ENCODE measurements around the gene ST6GALNAC5. TPM values are rescaled to one million over a fixed set of nuclear protein-coding genes. Genes with fewer than 3 reads are reported as not detected.

ST6GALNAC5 gene
- total and polyA plus RNA-seq, 2 experiments from 2014 or later, result 5.1 to 12.2 TPM

DNA sequence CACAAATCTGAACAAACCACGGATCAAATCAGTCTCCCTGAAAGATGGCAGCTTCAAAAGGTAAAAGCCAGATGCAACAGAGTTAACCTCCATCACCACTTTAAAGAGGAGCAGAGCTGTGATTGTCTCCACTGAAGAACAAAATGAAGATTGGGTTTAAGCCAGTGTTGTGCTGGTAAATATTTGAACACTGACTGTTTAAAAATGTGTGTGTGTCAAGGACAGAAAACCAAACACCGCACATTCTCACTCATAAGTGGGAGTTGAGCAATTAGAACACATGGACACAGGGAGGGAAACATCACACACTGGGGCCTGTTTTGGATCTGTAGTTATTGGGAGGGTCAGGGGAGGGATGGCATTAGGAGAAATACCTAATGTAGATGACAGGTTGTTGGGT is 83.9 kb downstream of the ST6GALNAC5 start:
- in situ Hi-C loops (cut with MboI), result no loop called here
- H3K27ac ChIP-seq, result peak overlapping the region; percentile 68
- H3K27me3 ChIP-seq (replicated peaks; ENCODE audit: insufficient read depth), result no peaks in the 10 kb centered on the region
- H3K36me3 ChIP-seq (ENCODE audit: low read depth), result no peaks in the 10 kb centered on the region
- no peaks in the 10 kb centered on the region for H4K20me1 ChIP-seq (ENCODE audit: insufficient read depth)
- 29 to 38% methylated on average over 2 of the region's 2 CpGs for WGBS, 2 experiments (ENCODE audit: low coverage in 1 of 2, low lambda C conversion rate in 2 of 2, missing lambda C conversion rate in 2 of 2)
- peaks cover 45% of the 10 kb centered on the region for H3K4me1 ChIP-seq (ENCODE audit: insufficient read depth)
- H3F3A ChIP-seq (ENCODE audit: insufficient read depth), result peaks cover 38% of the 10 kb centered on the region
- H3K9me2 ChIP-seq (ENCODE audit: insufficient read depth), result no peaks in the 10 kb centered on the region
- peak overlapping the region; percentile 30; the same call in 1 of the 2 replicates for H2AFZ ChIP-seq
- no peaks in the 10 kb centered on the region for H3K79me2 ChIP-seq (ENCODE audit: insufficient read depth)
- peak overlapping the region; percentile 51 for H3K4me2 ChIP-seq (ENCODE audit: unreplicated experiment)
- no peak overlapping the region for H3K4me3 ChIP-seq
- DNase-seq, result peak; percentile 73
- no peak overlapping the region for H3K9ac ChIP-seq
- no peak for TF ChIP-seq EZH2 (IDR thresholded peaks at IDR 0.05; ENCODE audit: insufficient read depth, poor library complexity, severe bottlenecking)
- TF ChIP-seq EZH2phosphoT487 (IDR thresholded peaks at IDR 0.05; ENCODE audit: insufficient read depth, low read depth), result no peak
- no peaks in the 10 kb centered on the region for H3K9me3 ChIP-seq (ENCODE audit: low read depth)

DNA sequence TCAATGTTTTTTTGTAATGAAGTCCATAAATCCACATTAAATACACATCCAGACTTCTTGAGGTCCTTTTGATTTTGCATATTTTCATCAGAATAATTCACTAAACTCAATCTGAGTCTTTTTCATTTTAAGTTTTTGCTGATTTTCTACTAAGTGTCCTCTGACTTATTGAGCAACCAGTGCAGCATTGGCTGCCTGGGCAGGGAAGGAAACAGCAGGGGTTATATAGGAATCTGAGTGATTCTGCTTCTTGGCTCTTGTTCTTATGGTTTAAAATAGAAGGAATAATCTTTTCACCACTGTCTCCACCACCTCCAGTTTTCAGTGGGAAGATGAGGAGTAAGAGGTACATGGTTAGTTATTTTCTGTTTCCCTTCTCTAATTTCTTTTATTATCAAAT is 88.4 kb downstream of the ST6GALNAC5 start:
- TF ChIP-seq EZH2phosphoT487 (IDR thresholded peaks at IDR 0.05; ENCODE audit: insufficient read depth, low read depth), result no peak
- no peak for TF ChIP-seq EZH2 (IDR thresholded peaks at IDR 0.05; ENCODE audit: insufficient read depth, poor library complexity, severe bottlenecking)
- DNase-seq, result peak; percentile 78
- in situ Hi-C loops (cut with MboI), result no loop called here
- Histone ChIP-seq H3K4me2 (ENCODE audit: unreplicated experiment) (peak overlapping the region; percentile 44), H3K9ac (peak overlapping the region; percentile 13; the same call in 1 of the 2 replicates), H3K9me3 (ENCODE audit: low read depth) (no peaks in the 10 kb centered on the region), H3K9me2 (ENCODE audit: insufficient read depth) (no peaks in the 10 kb centered on the region), H4K20me1 (ENCODE audit: insufficient read depth) (no peaks in the 10 kb centered on the region), H3K27ac (peak overlapping the region; percentile 54), H3K4me3 (no peak overlapping the region), H3K4me1 (ENCODE audit: insufficient read depth) (peaks cover 39% of the 10 kb centered on the region), H3K36me3 (ENCODE audit: low read depth) (no peaks in the 10 kb centered on the region), H3K79me2 (ENCODE audit: insufficient read depth) (no peaks in the 10 kb centered on the region), H3K27me3 (replicated peaks; ENCODE audit: insufficient read depth) (no peaks in the 10 kb centered on the region), H2AFZ (peak overlapping the region; percentile 10; the same call in 1 of the 2 replicates), H3F3A (ENCODE audit: insufficient read depth) (peaks cover 32% of the 10 kb centered on the region)

DNA sequence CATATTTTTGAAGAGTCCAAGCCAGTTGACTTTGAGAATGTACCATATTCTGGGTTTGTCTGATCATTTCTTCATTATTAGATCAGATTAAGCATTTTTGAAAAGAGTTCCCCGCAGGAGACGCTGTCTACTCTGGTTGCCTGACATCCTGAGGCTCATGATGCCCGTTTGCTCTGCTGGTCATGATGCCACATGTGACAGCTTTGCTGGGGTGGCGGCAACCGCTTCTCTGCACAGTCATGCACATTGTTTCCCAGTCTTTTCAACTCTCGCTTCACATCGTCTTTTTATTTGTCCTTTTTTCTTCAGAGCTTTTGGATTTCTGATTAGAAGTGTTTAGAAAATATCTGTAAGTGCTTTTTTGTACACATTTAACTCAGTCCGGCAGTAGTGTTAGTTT is 90.7 kb downstream of the ST6GALNAC5 start:
- no peak for DNase-seq
- Histone ChIP-seq H3K4me3 (no peak overlapping the region), H3K27me3 (replicated peaks; ENCODE audit: insufficient read depth) (no peaks in the 10 kb centered on the region), H3K9me2 (ENCODE audit: insufficient read depth) (no peaks in the 10 kb centered on the region), H3K4me2 (ENCODE audit: unreplicated experiment) (no peak overlapping the region), H3K79me2 (ENCODE audit: insufficient read depth) (no peaks in the 10 kb centered on the region), H3K36me3 (ENCODE audit: low read depth) (no peaks in the 10 kb centered on the region), H3K9me3 (ENCODE audit: low read depth) (no peaks in the 10 kb centered on the region), H3K9ac (no peak overlapping the region), H3K4me1 (ENCODE audit: insufficient read depth) (peaks cover 43% of the 10 kb centered on the region), H2AFZ (no peak overlapping the region), H4K20me1 (ENCODE audit: insufficient read depth) (no peaks in the 10 kb centered on the region), H3F3A (ENCODE audit: insufficient read depth) (peaks cover 37% of the 10 kb centered on the region), H3K27ac (no peak overlapping the region)
- in situ Hi-C loops (cut with MboI), result no loop called here
- TF ChIP-seq EZH2 (IDR thresholded peaks at IDR 0.05; ENCODE audit: insufficient read depth, poor library complexity, severe bottlenecking) (no peak), EZH2phosphoT487 (IDR thresholded peaks at IDR 0.05; ENCODE audit: insufficient read depth, low read depth) (no peak)
- WGBS, 2 experiments (ENCODE audit: low coverage in 1 of 2, low lambda C conversion rate in 2 of 2, missing lambda C conversion rate in 2 of 2), result 90% methylated on average over 8 of the region's 8 CpGs

DNA sequence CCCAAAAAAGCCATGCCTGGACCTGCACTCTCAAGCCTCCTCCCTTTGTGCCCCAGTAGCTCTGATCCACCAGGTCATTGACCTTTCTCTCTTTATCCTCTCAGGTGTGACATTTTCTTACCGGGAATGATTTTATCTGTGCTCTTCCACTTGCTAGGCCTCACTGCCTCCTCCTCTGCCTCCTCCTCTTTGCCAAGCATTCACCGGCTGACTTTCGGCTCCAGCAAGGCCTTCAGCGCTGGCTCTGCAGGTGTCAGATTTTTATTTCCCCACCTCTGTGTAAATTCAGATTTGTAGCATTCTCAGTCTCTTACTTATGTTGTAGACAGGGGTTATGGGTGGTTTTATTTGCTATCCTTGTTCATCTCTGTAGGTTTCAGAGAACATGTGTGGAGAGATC is 91.5 kb downstream of the ST6GALNAC5 start:
- no peak overlapping the region for H3K9ac ChIP-seq
- H3K4me1 ChIP-seq (ENCODE audit: insufficient read depth), result peaks cover 43% of the 10 kb centered on the region
- TF ChIP-seq EZH2phosphoT487 (IDR thresholded peaks at IDR 0.05; ENCODE audit: insufficient read depth, low read depth) (no peak), EZH2 (IDR thresholded peaks at IDR 0.05; ENCODE audit: insufficient read depth, poor library complexity, severe bottlenecking) (no peak)
- peaks cover 37% of the 10 kb centered on the region for H3F3A ChIP-seq (ENCODE audit: insufficient read depth)
- no peaks in the 10 kb centered on the region for H4K20me1 ChIP-seq (ENCODE audit: insufficient read depth)
- H3K4me2 ChIP-seq (ENCODE audit: unreplicated experiment), result no peak overlapping the region
- no peaks in the 10 kb centered on the region for H3K36me3 ChIP-seq (ENCODE audit: low read depth)
- 94 to 100% methylated on average over 4 of the region's 4 CpGs for WGBS, 2 experiments (ENCODE audit: low coverage in 1 of 2, low lambda C conversion rate in 2 of 2, missing lambda C conversion rate in 2 of 2)
- no peak overlapping the region for H2AFZ ChIP-seq
- H3K9me2 ChIP-seq (ENCODE audit: insufficient read depth), result no peaks in the 10 kb centered on the region
- H3K79me2 ChIP-seq (ENCODE audit: insufficient read depth), result no peaks in the 10 kb centered on the region
- H3K27me3 ChIP-seq (replicated peaks; ENCODE audit: insufficient read depth), result no peaks in the 10 kb centered on the region
- H3K9me3 ChIP-seq (ENCODE audit: low read depth), result no peaks in the 10 kb centered on the region
- in situ Hi-C loops (cut with MboI), result no loop called here
- no peak overlapping the region for H3K27ac ChIP-seq
- no peak for DNase-seq
- H3K4me3 ChIP-seq, result no peak overlapping the region

DNA sequence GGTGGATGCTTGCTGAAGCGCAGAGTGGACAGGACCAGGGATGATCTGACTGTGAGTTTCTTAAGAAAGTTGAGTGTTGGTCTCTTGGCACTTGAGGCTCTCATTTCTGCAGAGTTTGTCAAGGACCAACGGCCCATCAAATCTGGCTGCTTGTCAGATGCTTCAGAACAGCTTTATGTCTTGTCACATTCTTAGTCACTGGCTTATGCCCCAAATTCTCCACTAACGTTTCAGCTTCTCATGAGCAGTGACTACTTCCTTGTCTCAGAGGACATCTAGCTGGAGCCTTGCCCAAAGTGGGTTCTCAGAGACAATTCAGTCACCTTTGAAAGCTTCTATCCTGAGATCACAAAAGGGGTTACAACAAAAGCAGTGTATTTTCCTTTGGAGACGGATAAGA is 92.3 kb downstream of the ST6GALNAC5 start:
- no peak overlapping the region for H3K9ac ChIP-seq
- peaks cover 43% of the 10 kb centered on the region for H3K4me1 ChIP-seq (ENCODE audit: insufficient read depth)
- H3K27me3 ChIP-seq (replicated peaks; ENCODE audit: insufficient read depth), result no peaks in the 10 kb centered on the region
- no peak overlapping the region for H3K4me2 ChIP-seq (ENCODE audit: unreplicated experiment)
- TF ChIP-seq EZH2phosphoT487 (IDR thresholded peaks at IDR 0.05; ENCODE audit: insufficient read depth, low read depth), result no peak
- no peak for TF ChIP-seq EZH2 (IDR thresholded peaks at IDR 0.05; ENCODE audit: insufficient read depth, poor library complexity, severe bottlenecking)
- in situ Hi-C loops (cut with MboI), result no loop called here
- H3K9me3 ChIP-seq (ENCODE audit: low read depth), result no peaks in the 10 kb centered on the region
- H2AFZ ChIP-seq, result no peak overlapping the region
- peak; percentile 53 for DNase-seq
- no peak overlapping the region for H3K4me3 ChIP-seq
- no peaks in the 10 kb centered on the region for H3K79me2 ChIP-seq (ENCODE audit: insufficient read depth)
- WGBS, 2 experiments (ENCODE audit: low coverage in 1 of 2, low lambda C conversion rate in 2 of 2, missing lambda C conversion rate in 2 of 2), result 48 to 52% methylated on average over 4 of the region's 4 CpGs
- H3K27ac ChIP-seq, result no peak overlapping the region
- H3F3A ChIP-seq (ENCODE audit: insufficient read depth), result peaks cover 37% of the 10 kb centered on the region
- H3K9me2 ChIP-seq (ENCODE audit: insufficient read depth), result no peaks in the 10 kb centered on the region
- H4K20me1 ChIP-seq (ENCODE audit: insufficient read depth), result no peaks in the 10 kb centered on the region
- no peaks in the 10 kb centered on the region for H3K36me3 ChIP-seq (ENCODE audit: low read depth)
